Astrocyte (in vitro differentiated cells and primary cell): Measurements from ENCODE around the gene MCUB. TPM values are rescaled to one million over a fixed set of nuclear protein-coding genes. Genes with fewer than 3 reads are reported as not detected.
A peak's percentile ranks its signal among the peaks of the same experiment; 100 is the strongest.

ENCODE experiments used
- DNase-seq: peaks from one replicate; pipeline ENCODE4 v3.0.0-alpha.2; 2010; ENCODE audit warnings: low read depth
- FAIRE-seq: peaks from 2 replicates; lab custom pipeline; 2011; peaks lifted over from hg19 to GRCh38; lab: Jason Lieb, UNC
- H2AFZ ChIP-seq: 2 replicates; pipeline ENCODE4 v1.6.0; 2012; ENCODE audit warnings: low read depth, low read length, inconsistent platforms
- H3K27ac ChIP-seq: 2 replicates; pipeline ENCODE4 v1.5.1; 2011; ENCODE audit warnings: low read depth, low read length, inconsistent platforms
- H3K27me3 ChIP-seq: 2 replicates; pipeline ENCODE4 v1.6.0; 2011; ENCODE audit warnings: low read length, inconsistent platforms; ENCODE audit not compliant: insufficient read depth
- H3K36me3 ChIP-seq: 2 replicates; pipeline ENCODE4 v1.5.1; 2011; ENCODE audit warnings: low read length, inconsistent platforms; ENCODE audit not compliant: insufficient read depth
- H3K4me1 ChIP-seq: 2 replicates; pipeline ENCODE4 v1.5.1; 2011; ENCODE audit warnings: low read length, inconsistent platforms; ENCODE audit not compliant: insufficient read depth
- H3K4me2 ChIP-seq: 2 replicates; pipeline ENCODE4 v1.6.0; 2012; ENCODE audit warnings: low read length, inconsistent platforms
- H3K4me3 ChIP-seq: 2 replicates; pipeline ENCODE4 v1.5.1; 2011; ENCODE audit warnings: low read depth, mild to moderate bottlenecking, low read length, inconsistent platforms; ENCODE audit not compliant: insufficient read depth
- H3K79me2 ChIP-seq: 2 replicates; pipeline ENCODE4 v1.6.0; 2012; ENCODE audit warnings: mild to moderate bottlenecking, low read length, inconsistent platforms; ENCODE audit not compliant: insufficient read depth
- H3K9ac ChIP-seq: 2 replicates; pipeline ENCODE4 v1.6.0; 2012; ENCODE audit warnings: mild to moderate bottlenecking, low read length, inconsistent platforms
- H3K9me3 ChIP-seq: 2 replicates; pipeline ENCODE4 v1.5.1; 2012; ENCODE audit warnings: low read depth, mild to moderate bottlenecking, low read length, inconsistent platforms; ENCODE audit not compliant: insufficient read depth
- H4K20me1 ChIP-seq: 2 replicates; pipeline ENCODE4 v1.6.0; 2012; ENCODE audit warnings: low read length, inconsistent platforms; ENCODE audit not compliant: insufficient read depth
- H3K27ac Mint-ChIP-seq: one replicate; pipeline ENCODE4 v1.8.0; 2021; ENCODE audit warnings: mild to moderate bottlenecking, mixed read lengths; ENCODE audit not compliant: unreplicated experiment
- H3K27me3 Mint-ChIP-seq: one replicate; pipeline ENCODE4 v1.8.0; 2021; ENCODE audit warnings: low read depth, mixed read lengths; ENCODE audit not compliant: unreplicated experiment
- H3K36me3 Mint-ChIP-seq: one replicate; pipeline ENCODE4 v1.8.0; 2021; ENCODE audit warnings: low read depth, mixed read lengths; ENCODE audit not compliant: unreplicated experiment
- H3K4me1 Mint-ChIP-seq: one replicate; pipeline ENCODE4 v1.8.0; 2021; ENCODE audit warnings: low read depth, mixed read lengths; ENCODE audit not compliant: unreplicated experiment
- H3K4me3 Mint-ChIP-seq: one replicate; pipeline ENCODE4 v1.8.0; 2021; ENCODE audit warnings: mild to moderate bottlenecking, moderate library complexity, mixed read lengths; ENCODE audit not compliant: unreplicated experiment
- H3K9me3 Mint-ChIP-seq: one replicate; pipeline ENCODE4 v1.8.0; 2021; ENCODE audit warnings: mild to moderate bottlenecking, mixed read lengths; ENCODE audit not compliant: unreplicated experiment
- CTCF ChIP-seq: IDR thresholded peaks from 2 replicates; pipeline ENCODE4 v1.5.1; 2011; ENCODE audit warnings: low read depth, mild to moderate bottlenecking, inconsistent platforms, low read length, moderate library complexity; ENCODE audit not compliant: insufficient read depth
- EZH2 ChIP-seq: IDR thresholded peaks from 2 replicates; pipeline ENCODE4 v1.6.1; 2012; ENCODE audit warnings: mild to moderate bottlenecking, low read length, inconsistent platforms; ENCODE audit not compliant: insufficient read depth
- total RNA-seq: library from RNA; stranded (reverse); gene quantifications from 2 replicates; pipeline ENCODE4 v1.2.1, GENCODE V29; 2021

Gene MCUB
- total RNA-seq, 1 donor from 2014 or later, result 12.6 TPM

- H4K20me1 ChIP-seq, result no peaks in the 10 kb centered on the region
- peaks cover 4% of the 10 kb centered on the region for H3K79me2 ChIP-seq
- peak overlapping the region; percentile 80 for H3K9ac ChIP-seq
- no peaks in the 10 kb centered on the region for H3K27me3 ChIP-seq
- peaks cover 6% of the 10 kb centered on the region for H3K4me1 ChIP-seq
- H3K9me3 ChIP-seq, result no peaks in the 10 kb centered on the region
- peak overlapping the region; percentile 60 for H3K27ac ChIP-seq
- peak; percentile 36 for DNase-seq
- FAIRE-seq, result no peak
- peak overlapping the region; percentile 83 for H2AFZ ChIP-seq
- H3K36me3 ChIP-seq, result no peaks in the 10 kb centered on the region
- peaks cover 3% of the 10 kb centered on the region for H3K36me3 Mint-ChIP-seq
- no peaks in the 10 kb centered on the region for H3K27me3 Mint-ChIP-seq
- H3K4me3 Mint-ChIP-seq, result peak overlapping the region; percentile 82
- H3K4me1 Mint-ChIP-seq, result peaks cover 11% of the 10 kb centered on the region
- H3K27ac Mint-ChIP-seq, result no peak overlapping the region
- TF ChIP-seq CTCF (no peak), EZH2 (no peak)
- peaks cover 2% of the 10 kb centered on the region for H3K9me3 Mint-ChIP-seq
- H3K4me2 ChIP-seq, result peak overlapping the region; percentile 86
- peak overlapping the region; percentile 71 for H3K4me3 ChIP-seq
Observed at GRCh38 chr4:109559625-109559982, 442 bp upstream of the MCUB start.

GRCh38 chr4:109560687-109561461 is 828 bp downstream of the MCUB start:
- peaks cover 8% of the 10 kb centered on the region for H3K4me1 Mint-ChIP-seq
- Histone ChIP-seq H3K4me2 (peak overlapping the region; percentile 86), H2AFZ (peak overlapping the region; percentile 83), H3K9me3 (no peaks in the 10 kb centered on the region), H3K4me3 (peak overlapping the region; percentile 71), H3K27ac (peak overlapping the region; percentile 56), H3K79me2 (peaks cover 4% of the 10 kb centered on the region), H3K9ac (peak overlapping the region; percentile 80), H4K20me1 (no peaks in the 10 kb centered on the region), H3K27me3 (no peaks in the 10 kb centered on the region), H3K4me1 (peaks cover 6% of the 10 kb centered on the region), H3K36me3 (no peaks in the 10 kb centered on the region)
- H3K27ac Mint-ChIP-seq, result peak overlapping the region; percentile 55
- peak overlapping the region; percentile 92 for H3K4me3 Mint-ChIP-seq
- H3K36me3 Mint-ChIP-seq, result peaks cover 3% of the 10 kb centered on the region
- H3K9me3 Mint-ChIP-seq, result peaks cover 2% of the 10 kb centered on the region
- DNase-seq (peak; percentile 83), FAIRE-seq (peak; percentile 43)
- TF ChIP-seq CTCF (no peak), EZH2 (no peak)
- no peaks in the 10 kb centered on the region for H3K27me3 Mint-ChIP-seq
